K562 (cell line): ENCODE measurements around the gene KCNJ11. TPM values are rescaled to one million over a fixed set of nuclear protein-coding genes. Genes with fewer than 3 reads are reported as not detected.

ENCODE experiments used
- HMBOX1 ChIP-seq: sonication (generic); IDR thresholded peaks from 2 replicates; pipeline ENCODE4 v1.6.1; 2016
- OTX1 ChIP-seq: fragments of 450-650 bp; formaldehyde crosslinking; IDR thresholded peaks from 2 replicates; pipeline ENCODE4 v1.4.0; 2022; ENCODE audit warnings: mild to moderate bottlenecking
- RFX7 ChIP-seq: fragments of 250-450 bp; sonication (Bioruptor Pico); IDR thresholded peaks from 2 replicates; pipeline ENCODE4 v1.5.1; 2021; ENCODE audit warnings: mild to moderate bottlenecking
- SMAD3 ChIP-seq: fragments of 450-650 bp; formaldehyde crosslinking; conservative IDR thresholded peaks from 2 replicates; pipeline ENCODE4 v1.4.0; 2020; ENCODE audit warnings: mild to moderate bottlenecking
- UBTF ChIP-seq, 2 experiments: IDR thresholded peaks; 2 replicates each; pipeline ENCODE4 v1.6.1; 2012; ENCODE audit warnings: improper control_type of control experiment in 2 of 2, low read depth in 2 of 2, low read length in 2 of 2, borderline replicate concordance in 1 of 2
- polyA plus RNA-seq, 8 experiments: library from polyadenylated mRNA; depleted of rRNA in 4 of 8; stranded (reverse) in 5 of 8; unstranded in 3 of 8; fragments of >200 nt; fragmentation: Nextera tagmentation in 2 of 8; fragmentation: Illumina TruSeq in 1 of 8; extraction: Ambion mirVana in 2 of 8; extraction: Trizol in 1 of 8; gene quantifications; 2 replicates each; pipeline versions ENCODE4 v1.2.1 to v1.2.3, GENCODE V29; 2011 to 2014; ENCODE audit warnings: inconsistent platforms in 1 of 8, missing spikeins in 1 of 8
- total RNA-seq, 7 experiments: library from RNA; depleted of rRNA in 6 of 7; stranded (reverse); fragments of >200 nt in 6 of 7; fragmentation: Illumina TruSeq in 2 of 7; extraction: Trizol in 2 of 7; gene quantifications; 2 replicates each; pipeline versions ENCODE4 v1.2.1 to v1.2.3, GENCODE V29; 2011 to 2021; ENCODE audit warnings: low replicate concordance in 1 of 7
- TF ChIP-seq, protein P1 (sequence below): fragments of 250-450 bp; sonication (Bioruptor Pico); IDR thresholded peaks from 2 replicates; pipeline ENCODE4 v1.8.0; 2022; ENCODE audit warnings: moderate library complexity, mild to moderate bottlenecking, inconsistent platforms

KCNJ11 gene
- total and polyA plus RNA-seq, 9 of the 15 experiments (the other 6 are each of a cell fraction or from before 2014, with no cell fraction given) = 0.54 to 3.7 (median 0.86) TPM; not detected in 2

DNA sequence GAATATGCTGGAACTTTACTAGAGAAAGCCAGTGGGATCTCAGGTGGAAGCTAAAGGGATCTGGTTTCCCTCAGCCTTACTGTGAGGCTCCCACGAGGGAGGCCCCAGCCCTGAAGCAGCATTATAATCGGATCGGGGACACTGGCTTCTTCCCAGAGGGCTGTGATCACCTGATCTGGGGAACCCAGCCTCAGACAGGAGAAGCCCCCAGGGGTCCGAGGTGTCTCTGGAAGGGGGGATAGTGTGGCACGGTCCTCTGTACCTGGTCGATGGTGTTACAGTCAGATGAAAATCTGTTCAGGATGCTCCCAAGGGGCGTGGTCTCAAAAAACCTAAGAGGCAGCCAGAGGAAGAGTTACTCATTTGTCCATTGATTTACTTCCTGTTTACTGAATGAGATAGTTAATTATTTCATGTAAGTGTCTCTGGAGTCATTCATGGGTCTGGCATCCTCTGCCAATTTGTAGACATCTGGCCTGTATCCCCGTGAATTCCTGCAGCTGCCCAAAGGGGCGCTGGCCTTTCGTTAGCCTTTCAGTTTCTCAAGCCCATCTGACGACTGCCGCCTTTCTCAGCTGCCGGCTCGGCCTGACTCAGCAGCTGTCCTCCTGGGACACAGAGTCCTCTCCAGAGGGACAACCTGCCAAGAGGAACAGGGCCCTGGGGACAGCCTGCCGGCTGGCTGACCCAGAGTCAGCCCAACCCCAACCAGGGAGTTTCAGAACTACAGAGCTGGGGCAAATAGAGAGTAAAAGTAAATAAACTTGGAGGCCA is 17.0 kb upstream of the KCNJ11 start (continued):
- TF ChIP-seq UBTF (IDR thresholded peaks at IDR 0.05; ENCODE audit: borderline replicate concordance in 1 of 2, low read depth in 2 of 2, low read length in 2 of 2) (0 out of 4 replicates have a peak, but pooled peaks of 1 of the 2 experiments have one; percentile 52), SMAD3 (CRISPR knock-in tag) (no peak), HMBOX1 (no peak), OTX1 (CRISPR knock-in tag) (no peak), RFX7 (CRISPR knock-in tag) (no peak)
- TF ChIP-seq, protein P1, sequence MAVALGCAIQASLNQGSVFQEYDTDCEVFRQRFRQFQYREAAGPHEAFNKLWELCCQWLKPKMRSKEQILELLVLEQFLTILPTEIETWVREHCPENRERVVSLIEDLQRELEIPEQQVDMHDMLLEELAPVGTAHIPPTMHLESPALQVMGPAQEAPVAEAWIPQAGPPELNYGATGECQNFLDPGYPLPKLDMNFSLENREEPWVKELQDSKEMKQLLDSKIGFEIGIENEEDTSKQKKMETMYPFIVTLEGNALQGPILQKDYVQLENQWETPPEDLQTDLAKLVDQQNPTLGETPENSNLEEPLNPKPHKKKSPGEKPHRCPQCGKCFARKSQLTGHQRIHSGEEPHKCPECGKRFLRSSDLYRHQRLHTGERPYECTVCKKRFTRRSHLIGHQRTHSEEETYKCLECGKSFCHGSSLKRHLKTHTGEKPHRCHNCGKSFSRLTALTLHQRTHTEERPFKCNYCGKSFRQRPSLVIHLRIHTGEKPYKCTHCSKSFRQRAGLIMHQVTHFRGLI (CRISPR knock-in tag) = no peak
- TF ChIP-seq, all 486 proteins: peak for 11
